GM12801 (cell line): ENCODE measurements around the gene CYP3A5.

Source experiments
- CTCF ChIP-seq: IDR thresholded peaks from one replicate; pipeline ENCODE4 v1.5.1; 2011; ENCODE audit warnings: control low read depth; ENCODE audit not compliant: insufficient read length; ENCODE audit errors: extremely low read depth

Gene CYP3A5

GRCh38 chr7:99679400-99680191 is at the start of gene CYP3A5:
CYP3A5 (minus strand) TSS chr7:99679996; CDS start chr7:99679896, 100 bp downstream.
- no peak for TF ChIP-seq CTCF

GRCh38 chr7:99728615-99729014 is 48.8 kb upstream of the CYP3A5 start:
- no peak for TF ChIP-seq CTCF

- TF ChIP-seq CTCF = no peak
Measured at GRCh38 chr7:99720800-99721595, 41.2 kb upstream of the CYP3A5 start.

- no peak for TF ChIP-seq CTCF
Measured at GRCh38 chr7:99719996-99720769, 40.4 kb upstream of the CYP3A5 start.

GRCh38 chr7:99713995-99714570 is 34.3 kb upstream of the CYP3A5 start:
- no peak for TF ChIP-seq CTCF

GRCh38 chr7:99709838-99710578 is 30.2 kb upstream of the CYP3A5 start:
- no peak for TF ChIP-seq CTCF
